DMS53 treated with DMSO at 0.1 percent for 48 hours (cell line): ENCODE results near the gene PDE10A.
"Not testable (repeated sequence)": the region's sequence is repeated elsewhere in the genome, so short reads cannot be mapped to it uniquely, and the experiment has no call there.

Experiments
- DNase-seq: peaks from one replicate; lab custom pipeline; 2025; ENCODE audit not compliant: unreplicated experiment; lab: John Stamatoyannopoulos, UW

PDE10A gene

GRCh38 chr6:165486183-165487137, 176.6 kb downstream of the PDE10A start:
- no peak for DNase-seq

DNA sequence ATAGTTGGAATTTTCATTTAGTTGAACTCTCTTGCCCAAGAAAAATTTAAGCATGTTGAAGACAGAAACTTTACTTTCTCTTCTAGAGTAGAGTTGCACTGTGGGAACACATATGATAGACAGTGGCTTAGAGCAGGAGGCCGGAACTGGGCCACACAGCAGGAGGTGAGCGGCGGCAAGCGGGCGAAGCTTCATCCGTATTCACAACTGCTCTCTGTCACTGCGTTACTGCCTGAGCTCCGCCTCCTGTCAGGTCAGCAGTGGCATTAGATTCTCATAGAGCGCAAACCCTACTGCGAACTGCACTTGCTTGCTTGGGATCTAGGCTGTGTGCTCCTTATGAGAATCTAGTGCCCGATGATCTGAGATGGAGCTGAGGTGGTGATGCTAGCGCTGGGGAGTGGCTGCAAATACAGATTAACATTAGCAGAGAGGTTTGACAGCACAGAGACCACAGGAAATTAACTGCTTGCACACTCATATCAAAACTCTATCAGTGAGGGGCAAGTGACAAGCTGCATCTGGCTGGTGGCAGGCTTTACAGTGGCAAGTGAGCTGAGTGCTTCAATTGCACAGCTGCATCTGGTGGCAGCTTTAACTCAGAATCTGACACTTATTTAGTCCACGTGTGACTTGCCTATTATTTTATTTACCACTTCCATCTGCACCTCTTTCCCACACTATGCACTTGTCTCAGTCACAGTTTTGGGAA, 178.7 kb downstream of the PDE10A start:
- no peak for DNase-seq

DNA sequence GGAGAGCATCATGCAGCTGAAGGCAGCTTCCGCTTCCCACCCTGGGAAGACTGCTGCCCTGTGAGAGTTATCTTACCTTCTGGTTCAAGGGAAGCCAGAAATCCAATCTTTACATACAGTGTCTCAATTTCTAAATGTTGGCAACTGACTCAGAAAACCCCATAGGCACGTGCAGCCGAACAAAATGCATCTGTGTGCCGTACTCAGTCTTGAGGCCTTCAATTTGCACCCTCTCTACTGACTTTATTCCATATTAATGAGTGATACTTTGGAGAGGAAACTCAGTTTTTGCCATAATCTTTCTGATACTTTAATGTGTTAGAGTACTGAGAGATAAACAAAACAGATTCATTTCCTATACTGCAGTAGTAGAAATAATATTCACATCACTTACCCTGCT, 181.1 kb downstream of the PDE10A start:
- DNase-seq: no peak

DNA sequence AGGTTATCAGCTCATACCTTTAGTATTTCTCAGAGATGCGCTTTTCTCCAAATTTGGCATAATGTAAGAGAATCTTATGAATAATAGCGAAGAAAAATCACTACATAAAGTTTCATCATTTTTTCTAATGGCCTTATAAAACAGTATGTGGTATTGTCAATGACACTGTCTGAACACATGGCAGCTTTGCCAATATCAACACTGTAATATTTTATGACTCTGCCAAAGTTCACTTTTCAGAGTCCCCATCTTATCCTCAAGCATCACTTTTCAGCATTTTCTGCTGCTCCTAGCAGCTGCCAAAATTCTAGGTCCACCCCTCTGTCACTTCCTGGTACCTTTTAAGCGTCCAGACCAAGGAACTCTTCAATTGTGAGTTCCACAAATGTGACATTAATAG, 182.1 kb downstream of the PDE10A start:
- no peak for DNase-seq

DNA sequence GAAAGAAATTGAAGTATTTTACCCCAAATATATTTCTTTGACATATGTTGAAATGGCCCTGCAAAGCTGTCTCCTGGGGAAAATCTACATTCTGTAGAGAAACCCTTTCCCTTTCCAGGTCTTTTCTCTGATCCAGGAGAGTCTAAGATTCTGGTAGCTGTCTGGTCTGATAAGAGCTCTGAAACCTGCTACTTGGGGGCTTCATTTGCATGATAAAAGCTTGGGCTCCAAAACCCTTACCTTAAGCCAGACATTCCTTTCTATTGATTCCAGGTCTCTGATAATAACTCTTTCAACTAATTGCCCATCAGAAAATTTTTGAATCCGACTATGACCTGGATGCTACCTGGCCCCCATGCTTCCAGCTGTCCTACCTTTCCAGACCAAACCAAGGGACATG, 184.5 kb downstream of the PDE10A start:
- DNase-seq: no peak

- DNase-seq: no peak
Observed at GRCh38 chr6:165469483-165469882, 193.6 kb downstream of the PDE10A start.

DNA sequence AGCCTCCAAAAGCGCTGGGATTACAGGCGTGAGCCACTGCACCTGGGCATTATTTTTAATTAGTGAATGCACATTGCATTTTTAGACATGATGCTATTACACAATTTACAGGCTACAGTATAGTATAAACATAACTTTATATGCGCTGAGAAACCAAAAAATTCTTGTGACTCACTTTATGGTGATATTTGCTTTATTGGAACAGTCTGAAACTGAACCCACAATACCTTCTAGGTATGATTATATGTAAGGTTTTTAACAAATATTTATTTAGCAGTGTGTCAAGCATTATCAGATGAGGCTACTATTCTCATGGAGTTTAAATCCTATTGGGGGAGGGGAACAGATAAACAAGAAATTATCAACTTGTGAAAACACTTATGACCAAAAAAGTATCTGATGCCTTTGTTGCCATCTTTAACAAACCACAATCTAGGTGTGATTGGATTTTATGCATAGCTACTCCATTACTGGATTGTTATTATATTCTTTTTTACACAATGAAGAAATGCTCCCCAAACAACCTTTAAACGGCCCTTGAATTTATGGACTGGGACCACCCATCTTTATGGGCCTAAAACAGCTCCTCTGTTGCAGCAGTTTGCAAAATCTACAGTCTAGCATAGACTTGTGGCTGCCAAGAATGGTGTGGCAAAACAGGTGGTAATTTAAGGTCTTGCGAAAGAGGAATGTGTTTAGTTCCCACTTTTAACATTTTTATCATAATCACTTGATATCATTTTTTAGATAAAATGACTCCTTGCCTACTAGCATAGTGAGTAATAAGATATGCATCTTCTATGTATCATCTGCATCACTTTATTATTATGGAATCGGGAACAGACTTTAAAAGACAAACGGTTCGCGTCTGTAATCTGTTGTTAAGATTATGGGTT, 194.5 kb downstream of the PDE10A start:
- no peak for DNase-seq

GRCh38 chr6:165463499-165463898, 199.5 kb downstream of the PDE10A start:
- DNase-seq: not testable (repeated sequence)

DNA sequence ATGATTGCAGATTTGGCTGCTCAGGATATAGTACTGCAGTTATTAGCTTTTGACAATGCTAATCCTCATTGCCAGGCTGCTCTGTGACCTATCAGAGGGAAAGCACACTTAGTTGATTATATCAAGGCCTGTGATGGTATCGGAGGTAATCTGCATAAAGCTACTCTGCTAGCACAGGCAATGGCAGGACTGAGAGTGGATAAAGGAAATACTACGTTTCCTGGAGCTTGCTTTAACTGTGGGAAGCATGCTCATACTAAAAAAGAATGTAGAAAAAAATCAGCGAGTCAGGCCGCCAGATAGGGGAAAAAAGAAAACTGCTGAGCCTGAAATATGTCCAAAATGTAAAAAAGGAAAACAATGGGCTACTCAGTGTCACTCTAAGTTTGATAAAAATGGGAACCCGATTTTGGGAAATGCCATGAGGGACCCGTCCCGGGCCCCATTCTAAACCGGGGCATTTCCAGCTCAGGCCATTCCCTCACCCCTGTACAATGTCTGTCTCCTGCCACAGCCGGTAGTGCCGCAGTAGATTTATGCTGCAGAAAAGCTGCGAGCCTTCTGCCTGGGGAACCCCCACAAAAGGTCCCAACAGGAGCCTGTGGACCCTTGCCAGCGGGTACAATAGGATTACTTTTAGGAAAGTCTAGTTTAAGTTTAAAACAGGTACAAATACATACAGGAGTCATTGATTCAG, 203.3 kb downstream of the PDE10A start:
- DNase-seq: not testable (repeated sequence)

GRCh38 chr6:165458134-165458533, 204.9 kb downstream of the PDE10A start:
- DNase-seq: no peak

GRCh38 chr6:165456286-165456685, 206.8 kb downstream of the PDE10A start:
- no peak for DNase-seq

DNA sequence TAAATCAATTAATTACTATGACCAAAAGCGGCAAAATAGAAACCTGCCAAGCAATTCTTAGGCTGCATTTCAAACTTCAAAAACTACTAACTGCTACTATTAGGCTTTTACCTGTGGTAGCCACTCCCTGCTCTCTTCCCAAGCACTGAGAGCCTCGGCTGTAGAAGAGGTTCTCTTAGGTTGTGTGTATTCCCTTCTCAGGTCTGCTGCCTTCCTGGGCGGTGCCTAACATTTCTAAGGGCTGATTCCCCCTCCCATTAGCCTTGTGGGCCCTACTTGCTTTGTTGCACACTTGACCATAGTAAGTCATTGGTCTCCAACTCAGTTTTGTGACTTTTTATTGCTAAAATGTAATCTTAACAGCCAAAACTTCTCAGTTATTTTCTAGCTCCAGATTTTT, 207.6 kb downstream of the PDE10A start:
- DNase-seq: no peak

GRCh38 chr6:165453395-165453794, 209.6 kb downstream of the PDE10A start:
- DNase-seq: no peak

GRCh38 chr6:165451838-165452237, 211.2 kb downstream of the PDE10A start:
- no peak for DNase-seq

DNA sequence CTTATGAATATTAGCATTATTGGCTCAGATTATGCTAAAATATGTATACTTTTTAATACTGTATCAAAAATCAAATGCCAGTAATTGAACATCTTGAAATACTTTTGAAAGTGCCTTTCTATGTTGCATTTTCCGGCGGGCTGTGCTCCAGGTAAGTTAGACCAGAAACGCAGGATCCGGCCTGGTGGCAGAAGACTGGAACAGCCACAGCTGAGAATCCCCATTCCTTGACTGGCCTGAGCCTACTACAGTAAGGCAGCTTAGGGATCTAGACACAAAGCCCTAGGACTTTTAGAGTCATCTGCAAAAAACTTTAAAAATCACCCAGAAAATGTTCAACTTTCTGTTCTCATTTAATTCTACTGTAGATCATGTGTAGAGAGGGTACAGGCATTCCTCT, 214.8 kb downstream of the PDE10A start:
- no peak for DNase-seq

DNA sequence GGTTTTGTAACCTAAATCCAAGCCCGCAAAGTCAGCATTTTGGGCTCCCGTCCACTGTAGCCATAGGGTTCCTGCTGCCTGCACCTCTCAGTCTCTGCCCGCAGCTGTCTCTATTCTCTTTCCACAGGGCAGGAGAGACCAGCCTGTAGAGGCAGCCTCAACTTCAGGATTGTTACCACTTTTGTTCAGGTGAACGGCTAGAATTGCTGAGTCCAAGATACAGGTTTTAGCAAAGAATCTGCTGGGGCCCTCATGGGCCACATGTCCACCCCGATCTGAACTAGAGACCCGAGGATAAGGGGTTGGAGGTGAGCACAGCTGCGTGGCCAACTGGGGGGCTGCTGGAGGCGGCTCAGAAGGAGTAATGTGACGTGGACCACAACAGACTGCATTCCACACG, 215.9 kb downstream of the PDE10A start:
- no peak for DNase-seq

GRCh38 chr6:165446331-165446730, 216.7 kb downstream of the PDE10A start:
- DNase-seq: no peak

- DNase-seq: no peak
Observed at GRCh38 chr6:165443462-165443861, 219.6 kb downstream of the PDE10A start.

DNA sequence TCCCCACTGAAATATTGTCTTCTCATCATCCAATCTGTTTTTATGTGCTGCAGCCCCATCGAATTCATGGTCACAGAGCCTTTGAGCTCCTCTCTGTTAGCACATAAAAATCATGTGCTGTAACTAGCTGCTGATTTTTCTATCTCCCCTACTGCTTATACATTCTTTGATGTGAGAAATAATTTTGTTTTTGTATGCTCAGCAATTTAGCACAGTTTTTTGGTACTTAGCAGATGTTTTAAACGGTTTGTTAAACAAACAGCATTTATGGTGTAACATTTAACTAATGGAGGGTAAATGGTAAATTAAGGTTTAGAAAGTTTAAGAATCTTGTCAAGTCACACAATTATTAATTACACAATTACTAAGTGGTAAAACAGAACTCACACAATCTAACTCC, 221.9 kb downstream of the PDE10A start:
- DNase-seq: no peak

DNA sequence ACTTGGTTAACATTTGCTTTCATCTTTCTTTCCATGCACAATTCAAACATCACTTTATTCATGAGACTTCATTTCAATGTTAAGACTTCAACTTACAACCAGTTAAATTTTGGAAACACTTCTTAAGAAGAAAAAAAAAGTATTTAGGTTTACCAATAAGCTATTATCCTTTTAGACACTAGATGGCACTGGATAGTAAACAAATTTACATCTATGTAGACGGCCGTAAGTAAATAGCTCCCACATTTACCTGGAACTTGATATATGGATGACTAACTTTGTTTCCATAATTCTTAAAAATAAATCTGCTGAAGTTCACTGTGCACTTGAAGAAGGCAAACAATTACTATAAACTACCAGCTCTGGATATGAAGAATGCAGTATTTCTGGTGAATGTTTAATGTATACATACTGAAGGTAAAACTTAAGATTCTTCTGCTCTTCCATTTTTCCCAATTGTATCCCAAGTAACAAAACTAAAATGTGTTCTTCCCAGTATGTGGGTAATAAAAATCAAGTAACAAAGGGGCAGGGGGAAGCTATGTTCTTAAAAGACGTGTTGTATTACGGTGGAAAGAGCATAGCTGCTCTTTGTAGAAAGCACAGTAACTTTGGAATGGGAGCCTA, 223.0 kb downstream of the PDE10A start:
- peak; percentile 52 for DNase-seq
